GM18511 (cell line): ENCODE data around the gene SMYD3.

Experiments
- ATAC-seq: cut with Tn5 transposase; IDR thresholded peaks from one replicate; pipeline ENCODE4 v1.9.1; 2021; ENCODE audit warnings: mild to moderate bottlenecking, moderate library complexity; ENCODE audit not compliant: unreplicated experiment

The SMYD3 gene

GRCh38 chr1:246121533-246121932 lies 385.5 kb downstream of the SMYD3 start:
- ATAC-seq: no peak

- peak; percentile 98 for ATAC-seq
Measured at GRCh38 chr1:246117066-246117791, 389.9 kb downstream of the SMYD3 start.

DNA sequence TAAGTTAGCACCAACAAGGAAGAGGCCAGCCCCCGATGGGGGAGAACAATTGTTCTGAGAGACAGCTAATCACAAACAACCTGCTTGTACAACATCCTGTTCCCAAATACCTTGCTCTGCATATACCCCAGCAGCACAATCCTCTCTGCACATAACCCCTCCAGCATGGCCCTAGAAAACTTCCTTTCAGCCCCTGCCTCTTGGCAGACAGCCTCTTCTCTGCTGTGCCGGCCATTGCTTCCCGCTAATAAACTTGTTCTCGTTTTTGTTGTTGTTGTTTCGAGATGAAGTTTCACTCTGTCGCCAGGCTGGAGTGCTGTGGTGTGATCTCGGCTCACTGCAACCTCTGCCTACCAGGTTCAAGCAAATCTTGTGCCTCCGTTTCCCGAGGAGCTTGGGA lies 392.7 kb downstream of the SMYD3 start:
- ATAC-seq: no peak

GRCh38 chr1:246113555-246114095 lies 393.5 kb downstream of the SMYD3 start:
- ATAC-seq: no peak

- ATAC-seq: no peak
Measured at GRCh38 chr1:246111570-246111969, 395.5 kb downstream of the SMYD3 start.

DNA sequence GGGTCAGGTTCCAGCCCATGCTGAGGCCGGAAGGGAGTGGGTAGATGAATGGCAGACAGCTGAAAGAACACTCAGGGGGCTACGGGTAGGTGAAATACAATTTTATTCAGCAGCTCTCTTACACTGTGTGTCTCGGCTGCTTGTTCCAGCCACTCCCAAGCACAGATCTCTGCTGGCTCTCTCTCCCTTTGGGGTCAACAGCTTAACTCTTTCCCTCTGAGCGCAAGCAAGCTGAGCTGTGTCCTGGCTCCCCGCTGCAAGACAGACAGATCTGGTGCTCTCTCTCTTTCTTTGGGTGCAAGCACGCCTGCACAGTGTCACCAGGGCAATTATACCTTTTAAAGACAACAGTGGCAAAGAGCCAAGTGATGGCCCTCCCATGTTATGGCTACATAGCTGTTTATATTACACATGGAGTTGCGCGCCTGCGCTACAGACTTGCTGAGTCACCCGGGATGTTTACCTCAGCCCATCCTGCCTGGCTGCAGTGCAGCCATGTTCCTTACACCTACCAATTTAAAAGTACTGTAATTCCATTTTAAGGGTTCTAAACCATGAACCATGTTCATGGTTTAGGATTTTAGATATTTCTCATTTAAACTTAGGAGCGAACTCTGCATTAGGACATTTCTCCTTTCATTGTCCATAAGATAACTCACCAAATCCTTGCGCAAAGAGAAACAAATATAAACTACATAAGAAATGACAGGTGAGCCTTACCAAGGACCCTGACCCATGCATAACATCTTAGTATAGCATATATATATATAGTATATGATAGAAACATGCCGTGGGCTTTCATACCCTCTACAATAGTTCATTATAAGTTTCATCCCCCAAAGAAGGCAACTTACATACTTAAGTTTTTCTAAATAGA lies 396.5 kb downstream of the SMYD3 start:
- no peak for ATAC-seq

DNA sequence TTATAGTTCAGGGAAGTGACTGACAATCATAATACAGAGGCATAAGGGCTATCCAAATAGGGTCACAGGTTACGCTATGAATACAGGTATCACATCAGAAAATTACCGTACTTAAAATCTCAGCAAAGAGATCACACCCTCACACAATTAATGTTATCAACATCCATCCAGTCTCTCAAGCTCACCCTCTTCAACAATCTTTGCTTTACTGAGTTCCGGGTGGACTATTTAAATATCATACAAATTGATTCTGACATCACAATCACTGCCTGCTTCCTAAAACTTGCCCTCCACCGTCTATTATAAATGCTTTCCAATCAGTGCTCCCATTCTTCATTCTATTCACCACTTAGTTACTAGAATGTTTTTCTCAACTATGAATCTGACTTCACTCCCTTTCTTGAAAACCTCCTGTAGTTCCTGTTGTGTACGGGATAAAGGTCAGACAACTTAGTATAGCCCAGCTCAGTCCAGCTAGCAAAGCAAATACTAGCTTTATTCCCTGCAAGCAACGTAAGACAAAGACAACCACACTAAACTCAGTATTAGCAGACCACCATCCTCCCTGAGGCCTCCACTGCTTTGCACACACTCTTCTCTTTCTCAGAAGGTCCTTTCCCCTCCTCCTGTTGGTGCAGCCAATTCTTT lies 398.7 kb downstream of the SMYD3 start:
- ATAC-seq: no peak

- no peak for ATAC-seq
Measured at GRCh38 chr1:246107516-246108277, 399.4 kb downstream of the SMYD3 start.

DNA sequence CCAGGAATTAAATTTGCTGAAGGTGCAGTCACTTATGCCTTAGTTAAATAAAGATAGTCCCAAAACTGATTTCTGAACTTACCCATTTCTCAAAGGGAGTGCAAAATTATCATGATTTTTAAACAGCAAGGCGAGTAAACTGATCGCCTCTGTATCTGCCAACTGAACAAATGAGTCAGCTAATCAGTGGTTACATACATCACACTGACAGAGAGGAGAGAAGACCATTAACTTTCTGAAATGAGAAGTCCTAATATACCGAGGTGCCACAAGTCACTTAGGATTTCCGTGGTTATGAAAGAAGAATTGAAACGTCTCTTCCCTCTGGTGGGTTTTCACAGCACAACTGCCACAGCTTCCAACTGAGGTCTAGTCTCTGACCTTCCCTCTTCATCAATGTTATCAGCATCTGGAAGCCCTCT lies 400.7 kb downstream of the SMYD3 start:
- no peak for ATAC-seq

GRCh38 chr1:246104927-246105326 lies 402.2 kb downstream of the SMYD3 start:
- no peak for ATAC-seq

DNA sequence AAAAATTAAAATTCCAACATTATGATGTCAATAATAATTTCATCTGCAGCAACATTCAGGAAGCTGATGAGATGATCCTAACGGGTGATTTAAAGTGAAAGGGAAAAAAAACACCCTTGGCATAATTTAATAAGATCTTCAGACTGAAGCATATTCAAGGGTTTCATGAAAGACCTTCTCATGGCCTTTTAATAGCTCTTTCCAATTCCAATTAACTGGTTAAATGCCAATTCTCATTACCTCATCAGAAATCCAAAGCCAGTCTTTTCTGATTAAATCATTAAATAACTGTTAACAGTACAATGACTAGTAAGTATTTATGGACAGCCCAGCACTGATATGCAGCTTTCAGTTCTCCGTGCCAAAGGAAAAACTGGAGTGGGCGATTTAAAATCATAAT lies 407.5 kb downstream of the SMYD3 start:
- no peak for ATAC-seq

DNA sequence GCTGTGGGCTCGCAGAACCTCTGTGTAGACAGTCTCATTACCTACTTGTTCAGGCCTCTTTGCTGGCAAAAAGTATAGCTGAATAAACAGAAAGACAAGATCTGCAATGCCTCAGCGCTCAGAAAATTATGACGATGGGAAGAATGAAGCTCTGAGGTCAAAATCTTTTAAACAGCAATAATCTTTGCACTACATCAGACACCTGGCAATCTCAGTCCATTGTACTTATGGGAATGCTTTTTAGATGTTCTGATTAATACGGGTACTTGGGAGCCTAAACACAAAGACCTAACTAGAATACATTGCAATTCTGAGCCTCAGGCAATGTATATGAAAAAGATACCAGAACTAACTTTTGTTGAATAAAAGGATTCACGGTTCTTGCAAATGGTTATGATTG lies 410.7 kb downstream of the SMYD3 start:
- ATAC-seq: no peak

- ATAC-seq: no peak
Measured at GRCh38 chr1:246095443-246095842, 411.6 kb downstream of the SMYD3 start.

DNA sequence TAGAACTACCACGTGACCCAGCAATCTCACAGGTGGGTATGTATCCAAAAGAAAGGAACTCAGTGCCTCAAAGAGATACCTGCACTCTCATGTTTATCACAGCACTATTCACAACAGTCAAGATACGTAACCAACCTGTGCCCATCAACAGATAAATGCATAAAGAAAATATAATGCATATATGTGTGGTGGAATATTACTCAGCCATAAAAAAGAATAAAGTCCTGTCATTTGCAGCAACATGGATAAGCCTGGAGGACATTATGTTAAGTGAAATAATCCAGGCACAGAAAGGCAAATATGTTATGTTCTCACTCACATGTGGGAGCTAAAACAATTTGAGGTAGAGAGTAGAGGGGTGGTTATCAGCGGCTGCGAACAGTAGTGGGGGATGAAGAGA lies 413.8 kb downstream of the SMYD3 start:
- no peak for ATAC-seq

- no peak for ATAC-seq
Measured at GRCh38 chr1:246092136-246092535, 414.9 kb downstream of the SMYD3 start.

GRCh38 chr1:246091477-246091876 lies 415.6 kb downstream of the SMYD3 start:
- ATAC-seq: no peak

DNA sequence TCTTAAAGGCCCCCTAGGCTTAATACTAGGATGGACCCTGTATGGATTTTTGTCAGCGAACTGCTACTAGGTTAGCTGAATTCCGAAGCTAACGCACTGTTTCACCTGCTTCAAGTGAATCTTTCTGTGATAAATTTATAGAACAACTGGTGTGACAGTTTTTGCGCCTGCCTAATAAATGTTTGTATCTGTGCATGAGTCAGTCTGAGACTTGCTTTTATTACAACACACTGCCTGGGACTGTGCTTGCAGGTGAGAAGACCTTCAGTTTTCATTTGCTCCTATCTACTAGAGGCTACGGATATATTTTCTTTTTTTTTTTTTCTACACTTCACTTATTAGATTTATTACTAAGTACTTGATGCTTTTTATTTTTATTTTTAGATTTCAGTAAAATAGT lies 420.9 kb downstream of the SMYD3 start:
- no peak for ATAC-seq

DNA sequence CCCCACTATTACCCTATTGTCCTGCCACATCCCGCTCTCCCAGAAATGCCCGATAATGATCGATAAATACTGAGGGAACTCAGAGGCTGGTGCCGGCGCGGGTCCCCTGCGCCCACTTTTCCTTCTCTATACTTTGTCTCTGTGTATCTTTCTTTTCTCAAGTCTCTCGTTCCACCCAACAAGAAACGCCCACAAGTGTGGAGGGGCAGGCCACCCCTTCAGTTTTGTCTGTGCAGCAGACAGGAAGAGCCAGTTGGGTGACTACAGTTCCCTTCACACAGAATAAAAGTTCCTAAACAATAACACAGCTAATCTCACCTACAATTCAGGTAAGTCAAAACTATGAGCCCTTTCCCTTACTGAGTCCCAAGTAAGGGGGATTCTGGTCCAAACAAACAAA lies 423.7 kb downstream of the SMYD3 start:
- ATAC-seq: no peak

DNA sequence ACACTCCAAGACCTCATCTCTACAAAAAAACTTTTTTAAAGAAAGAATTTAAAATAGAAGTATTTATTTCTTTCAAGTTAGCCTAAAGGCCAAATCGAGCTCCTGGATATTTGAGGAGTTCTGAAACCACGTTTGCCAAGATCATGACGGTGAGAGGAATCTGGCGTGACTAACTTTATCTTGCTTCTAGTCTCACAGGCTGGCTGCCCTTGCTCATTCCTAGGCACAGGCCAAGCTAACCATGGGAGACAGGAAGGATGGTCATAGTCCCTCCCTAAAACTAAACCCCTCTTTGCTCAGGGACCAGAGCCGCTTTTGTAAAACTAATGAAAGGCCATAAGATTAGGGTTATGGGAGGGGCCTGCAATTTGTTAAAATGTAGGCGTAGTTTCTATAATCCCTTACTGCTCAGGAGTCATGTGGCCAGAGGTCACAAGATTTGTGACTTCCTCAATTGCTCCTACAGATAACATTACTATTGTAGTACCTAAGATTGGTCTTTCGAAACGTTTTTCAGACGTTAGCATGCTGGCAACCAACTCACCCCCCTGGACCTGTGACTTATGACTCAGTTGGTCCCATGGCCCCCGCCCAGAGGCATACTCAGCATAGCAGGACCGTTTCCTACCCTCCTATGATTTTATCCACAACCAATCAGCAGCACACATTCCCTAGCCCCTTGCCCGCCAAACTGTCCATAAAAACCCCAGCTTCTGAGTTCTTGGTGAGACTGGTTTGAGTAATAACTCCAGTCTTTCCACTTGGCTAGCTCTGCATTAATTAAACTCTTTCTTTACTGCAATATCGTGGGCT lies 425.0 kb downstream of the SMYD3 start:
- ATAC-seq: no peak

DNA sequence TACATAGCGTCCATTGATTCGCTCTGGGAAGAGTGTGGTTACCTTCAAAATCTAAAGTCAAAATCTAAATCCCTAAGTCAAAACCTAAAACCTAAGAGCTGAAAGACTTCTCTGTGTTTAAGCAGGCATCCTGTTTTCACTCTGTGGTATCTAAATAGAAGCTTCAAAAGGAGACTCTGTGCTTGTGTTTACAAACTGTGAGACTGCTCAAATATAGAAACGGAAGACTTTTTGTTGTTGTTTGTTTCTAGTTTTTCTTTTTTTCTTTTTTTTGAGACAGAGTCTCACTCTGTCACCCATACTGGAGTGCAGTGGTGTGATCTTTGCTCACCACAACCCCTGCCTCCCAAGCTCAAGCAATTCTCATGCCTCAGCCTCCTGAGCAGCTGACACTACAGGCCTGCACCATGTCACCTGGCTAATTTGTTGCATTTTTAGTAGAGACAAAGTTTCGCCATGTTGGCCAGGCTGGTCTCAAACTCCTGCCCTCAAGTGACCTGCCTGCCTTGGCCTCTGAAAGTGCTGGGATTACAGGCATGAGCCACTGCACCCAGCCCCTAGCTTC lies 425.9 kb downstream of the SMYD3 start:
- ATAC-seq: no peak
